ENCODE results near the gene SLC49A3. TPM values are rescaled to one million over a fixed set of nuclear protein-coding genes. Genes with fewer than 3 reads are reported as not detected.

The SLC49A3 gene
- total and polyA plus RNA-seq, 2 of the 4 experiments (the other 2 are of a cell fraction), result under 0.01 to 0.32 TPM

DNA sequence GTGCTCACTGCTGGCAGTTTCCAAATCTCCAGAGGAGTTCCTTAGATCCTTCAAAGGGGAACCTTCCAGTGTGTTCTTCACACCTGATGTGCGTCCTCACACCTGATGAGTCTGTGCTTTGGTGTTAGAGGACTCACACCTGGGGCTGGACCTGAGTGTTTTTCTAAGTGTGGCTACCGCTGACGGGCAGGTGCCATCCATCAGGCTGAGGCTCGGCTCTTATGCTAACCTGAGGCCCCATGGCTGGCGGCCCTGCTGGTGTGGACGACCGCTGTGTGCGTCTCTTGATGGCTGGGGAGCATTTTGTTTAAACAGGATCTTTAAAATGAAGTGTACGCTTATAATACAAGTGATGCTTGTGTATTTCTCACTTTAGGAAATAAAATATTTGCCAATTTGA, 45.1 kb upstream of the SLC49A3 start:
- no peak overlapping the region for H4K91ac ChIP-seq (ENCODE audit: insufficient read depth, low read depth, low read length)
- H3K27me3 ChIP-seq (ENCODE audit: control insufficient read depth, insufficient read depth, low read length), result no peaks in the 10 kb centered on the region
- H3K23ac ChIP-seq (ENCODE audit: low read depth, low read length), result no peak overlapping the region
- no peak overlapping the region for H2AFZ ChIP-seq (replicated peaks; ENCODE audit: low read length, poor library complexity)
- DNase-seq (no peak), ATAC-seq (ENCODE audit: low read depth) (no peak)
- no peak overlapping the region for H2AK9ac ChIP-seq (replicated peaks; ENCODE audit: low read depth, low read length, poor library complexity)
- H2BK20ac ChIP-seq (ENCODE audit: low read depth, low read length), result no peak overlapping the region
- H3K27ac ChIP-seq (ENCODE audit: insufficient read depth, low read length), result no peak overlapping the region
- peaks cover 10 to 29% of the 10 kb centered on the region in 2 experiments for H3K79me1 ChIP-seq (ENCODE audit: low read depth in 1 of 2, low read length in 2 of 2)
- H3K4me2 ChIP-seq (ENCODE audit: low read depth, low read length), result no peak overlapping the region
- no peak overlapping the region for H3K4ac ChIP-seq (ENCODE audit: low read depth, low read length)
- H2BK5ac ChIP-seq (ENCODE audit: low read depth, low read length, poor library complexity, severe bottlenecking), result no peak overlapping the region
- H3K14ac ChIP-seq (replicated peaks; ENCODE audit: low read depth, low read length), result no peak overlapping the region
- dilution Hi-C loops (cut with HindIII; ENCODE audit: low sequenced_read_pairs, unreplicated experiment), result no loop called here
- no peak overlapping the region for H2AK5ac ChIP-seq (ENCODE audit: low read depth, low read length)
- H3K18ac ChIP-seq (ENCODE audit: low read depth, low read length), result no peak overlapping the region
- TF ChIP-seq MXI1 (IDR thresholded peaks at IDR 0.05; ENCODE audit: borderline replicate concordance, low read depth, low read length) (no peak), CHD1 (IDR thresholded peaks at IDR 0.05; ENCODE audit: low read depth, low read length) (no peak), FOS (IDR thresholded peaks at IDR 0.05; ENCODE audit: low read depth, low read length) (no peak), RCOR1 (IDR thresholded peaks at IDR 0.05; ENCODE audit: insufficient replicate concordance, low read length) (no peak), NFE2L2 (IDR thresholded peaks at IDR 0.05; ENCODE audit: low read depth, low read length) (no peak), SMC3 (IDR thresholded peaks at IDR 0.05; ENCODE audit: low read depth, low read length) (no peak), RAD21 (IDR thresholded peaks at IDR 0.05; ENCODE audit: low read length) (no peak), RFX5 (IDR thresholded peaks at IDR 0.05; ENCODE audit: low read depth, low read length) (no peak), ELK1 (IDR thresholded peaks at IDR 0.05; ENCODE audit: borderline replicate concordance, low read depth, low read length) (no peak), CTCF (conservative IDR thresholded peaks at IDR 0.05; ENCODE audit: low read depth, low read length) (no peak), MAFK (IDR thresholded peaks at IDR 0.05; ENCODE audit: low read depth, low read length) (no peak), CEBPB (IDR thresholded peaks at IDR 0.05; ENCODE audit: low read depth, low read length) (no peak), MAZ (IDR thresholded peaks at IDR 0.05; ENCODE audit: borderline replicate concordance, low read depth, low read length) (no peak), BHLHE40 (IDR thresholded peaks at IDR 0.05; ENCODE audit: low read depth, low read length) (no peak), USF2 (IDR thresholded peaks at IDR 0.05; ENCODE audit: low read depth, low read length) (no peak), POLR2A (IDR thresholded peaks at IDR 0.05; ENCODE audit: low read depth, low read length) (no peak)
- H3K9me1 ChIP-seq (ENCODE audit: insufficient read depth, low read length), result no peaks in the 10 kb centered on the region
- H4K8ac ChIP-seq (ENCODE audit: low read depth in 2 of 2, low read length in 2 of 2), result no peak overlapping the region
- H3K4me3 ChIP-seq (ENCODE audit: insufficient read depth, low read depth, low read length), result no peak overlapping the region
- CTCF ChIA-PET, result no interaction called here
- no peak overlapping the region for H2BK120ac ChIP-seq (ENCODE audit: low read depth, low read length)
- H3K9ac ChIP-seq (ENCODE audit: low read depth, low read length), result no peak overlapping the region
- H3K56ac ChIP-seq (ENCODE audit: extremely low read depth, insufficient read depth, low read length), result no peak overlapping the region
- in situ Hi-C loops (cut with MboI; ENCODE audit: low sequenced_read_pairs), result no loop called here
- WGBS, 2 experiments (ENCODE audit: extremely low coverage in 2 of 2, insufficient read length in 1 of 2), result no CpG with 5 or more reads among the region's 9 CpGs
- H4K5ac ChIP-seq (ENCODE audit: low read depth, low read length), result no peak overlapping the region
- TSS peak; percentile 36 for BruUV-seq (replicated peaks)
- peaks cover 24% of the 10 kb centered on the region for H4K20me1 ChIP-seq (ENCODE audit: insufficient read depth, low read length)
- peaks cover 60% of the 10 kb centered on the region for H3K36me3 ChIP-seq (ENCODE audit: control insufficient read depth, insufficient read depth, low read length)
- no peak overlapping the region for H2BK15ac ChIP-seq (ENCODE audit: low read depth, low read length)
- intact Hi-C loops (cut with micrococcal nuclease), result no loop called here
- POLR2A ChIA-PET (ENCODE audit: unreplicated experiment), result no interaction called here
- no peaks in the 10 kb centered on the region for H3K4me1 ChIP-seq (ENCODE audit: control insufficient read depth, insufficient read depth, low read length)
- H3K9me3 ChIP-seq (ENCODE audit: control insufficient read depth, insufficient read depth, low read length), result no peaks in the 10 kb centered on the region
